GM23338 (cell line): ENCODE measurements around the gene ELFN1.

Experiments
- CTCF ChIP-seq, 2 experiments: fragments of 200-600 bp in 1 of 2; sonication (generic) in 1 of 2; conservative IDR thresholded peaks; 2 replicates each; pipeline versions ENCODE4 v1.5.1 to v1.6.1; 2016 to 2017; ENCODE audit warnings: antibody characterized with exemption in 2 of 2, low read depth in 2 of 2, mild to moderate bottlenecking in 2 of 2, moderate library complexity in 1 of 2
- EZH2 ChIP-seq: fragments of 200-600 bp; sonication (generic); IDR thresholded peaks from one replicate; pipeline ENCODE4 v1.8.0; 2017; ENCODE audit warnings: antibody characterized with exemption, mild to moderate bottlenecking, low read depth; ENCODE audit not compliant: unreplicated experiment
- POLR2AphosphoS5 ChIP-seq: IDR thresholded peaks from 2 replicates; pipeline ENCODE4 v1.6.1; 2016; ENCODE audit warnings: antibody characterized with exemption, low read depth

- TF ChIP-seq POLR2AphosphoS5 (no peak), CTCF (conservative IDR thresholded peaks at IDR 0.05; ENCODE audit: low read depth in 2 of 2) (no peak), EZH2 (no peak)
These were observed 22.0 kb upstream of the ELFN1 start for GRCh38 chr7:1647961-1648672.
